HL-60/S4 treated with retinoic acid at 250 ng/mL for 4 days and 3 days (cell line): ENCODE measurements around the gene UFSP1.
"Not testable (repeated sequence)": the region's sequence is repeated elsewhere in the genome, so short reads cannot be mapped to it uniquely, and the experiment has no call there.

Source experiments
- in situ Hi-C: fragments of 300-500 bp; cut with MboI; formaldehyde crosslinking; loops from 2 replicates; pipeline ENCODE4 v1.7.0; 2022; ENCODE audit warnings: low sequenced_read_pairs

Gene UFSP1

GRCh38 chr7:100888988-100889750, at the start of gene UFSP1:
TSS of gene UFSP1 (minus strand) at chr7:100889715. CDS start at chr7:100889271, 444 bp downstream.
- in situ Hi-C loops: loop anchor here (25.0 kb wide), 1 partner anchor 398 kb away; no protein-coding TSS in a partner anchor

- in situ Hi-C loops: not testable (repeated sequence)
These were observed 46.7 kb upstream of the UFSP1 start for GRCh38 chr7:100936167-100936566.

GRCh38 chr7:100935381-100935780, 45.9 kb upstream of the UFSP1 start:
- in situ Hi-C loops: not testable (repeated sequence)

- in situ Hi-C loops: no loop called here
These were observed 44.2 kb upstream of the UFSP1 start for GRCh38 chr7:100933734-100934133.

- in situ Hi-C loops: no loop called here
These were observed 40.3 kb upstream of the UFSP1 start for GRCh38 chr7:100929808-100930174.

DNA sequence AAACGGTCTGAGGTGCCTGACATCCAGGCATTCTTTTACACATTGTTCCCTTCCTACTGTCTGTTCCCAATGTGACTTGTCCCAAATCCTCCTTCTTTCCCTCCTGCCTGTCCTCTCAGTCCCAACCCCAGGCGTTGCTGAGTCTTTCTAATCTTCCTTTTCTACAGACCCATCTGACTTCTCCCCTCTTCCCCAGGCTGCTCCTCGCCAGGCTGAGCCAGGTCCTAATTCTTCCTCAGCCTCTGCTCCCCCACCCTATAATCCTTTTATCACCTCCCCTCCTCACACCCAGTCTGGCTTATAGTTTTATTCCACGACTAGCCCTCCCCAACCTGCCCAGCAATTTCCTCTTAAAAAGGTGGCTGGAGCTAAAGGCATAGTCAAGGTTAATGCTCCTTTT, 34.1 kb upstream of the UFSP1 start:
- in situ Hi-C loops: not testable (repeated sequence)

GRCh38 chr7:100921039-100921438, 31.5 kb upstream of the UFSP1 start:
- in situ Hi-C loops: no loop called here

DNA sequence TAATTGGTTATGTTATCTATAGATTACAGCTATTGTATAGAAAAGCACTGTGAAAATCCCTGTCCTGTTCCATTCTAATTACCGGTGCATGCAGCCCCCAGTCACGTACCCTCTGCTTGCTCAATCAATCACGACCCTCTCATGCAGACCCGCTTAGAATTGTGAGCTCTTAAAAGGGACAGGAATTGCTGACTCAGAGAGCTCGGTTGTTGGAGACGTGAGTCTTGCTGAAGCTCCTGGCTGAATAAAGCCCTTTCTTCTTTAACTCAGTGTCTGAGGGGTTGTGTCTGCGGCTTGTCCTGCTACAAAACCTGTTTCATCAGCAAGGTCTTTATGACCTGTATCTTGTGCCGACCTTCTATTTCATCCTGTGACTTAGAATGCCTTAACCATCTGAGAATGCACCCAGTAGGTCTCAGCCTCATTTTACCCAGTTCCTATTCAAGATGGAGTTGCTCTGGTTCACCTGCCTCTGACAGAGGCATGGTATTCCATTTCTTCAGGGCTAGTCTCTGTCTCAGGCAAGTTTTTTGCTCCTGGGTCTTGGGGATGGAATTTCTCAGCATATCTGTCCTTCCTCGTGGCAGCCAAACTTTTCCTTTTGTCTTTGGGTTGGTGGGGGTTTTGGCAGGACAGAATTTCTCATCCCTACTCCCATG, 30.4 kb upstream of the UFSP1 start:
- in situ Hi-C loops: not testable (repeated sequence)

DNA sequence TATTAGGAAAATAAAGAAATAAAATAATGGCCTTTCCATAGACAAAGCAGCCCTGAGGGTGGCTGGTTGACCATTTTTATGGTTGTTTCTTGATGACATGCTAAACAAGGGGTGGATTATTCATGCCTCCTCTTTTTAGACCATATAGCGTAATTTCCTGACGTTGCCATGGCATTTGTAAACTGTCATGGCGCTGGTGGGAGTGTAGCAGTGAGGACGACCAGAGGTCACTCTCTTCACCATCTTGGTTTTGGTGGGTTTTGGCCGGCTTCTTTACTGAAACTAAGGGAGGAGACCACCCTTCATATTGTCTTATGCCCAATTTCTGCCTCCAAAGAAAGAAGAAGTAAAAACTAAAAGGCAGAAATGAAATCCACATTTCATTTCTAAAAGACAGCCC, 29.8 kb upstream of the UFSP1 start:
- in situ Hi-C loops: not testable (repeated sequence)

DNA sequence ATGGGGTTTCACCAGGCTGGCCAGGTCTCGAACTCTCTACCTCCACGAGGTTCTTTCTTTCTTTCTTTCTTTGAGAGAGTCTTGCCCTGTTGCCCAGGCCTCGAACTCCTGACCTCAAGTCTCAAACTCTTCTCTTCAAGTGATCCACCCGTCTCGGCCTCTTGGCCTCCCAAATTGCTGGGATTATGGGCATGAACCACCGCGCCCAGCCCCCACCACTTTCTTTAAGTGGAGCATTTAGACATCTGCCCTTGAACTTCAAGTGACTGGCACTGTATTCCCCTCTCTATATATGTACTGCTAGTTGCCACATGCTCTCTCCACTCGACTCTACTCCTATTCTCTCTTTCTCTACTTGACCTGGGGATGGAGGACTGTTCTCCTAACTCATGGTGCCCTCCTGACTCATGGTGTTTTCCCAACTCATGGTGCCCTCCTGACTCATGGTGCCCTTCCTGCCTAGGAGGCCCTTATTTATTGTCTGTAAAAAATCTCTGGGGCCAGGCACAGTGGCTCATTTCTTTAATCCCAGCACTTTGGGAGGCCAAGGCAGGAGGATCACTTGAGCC, 25.4 kb upstream of the UFSP1 start:
- in situ Hi-C loops: no loop called here

DNA sequence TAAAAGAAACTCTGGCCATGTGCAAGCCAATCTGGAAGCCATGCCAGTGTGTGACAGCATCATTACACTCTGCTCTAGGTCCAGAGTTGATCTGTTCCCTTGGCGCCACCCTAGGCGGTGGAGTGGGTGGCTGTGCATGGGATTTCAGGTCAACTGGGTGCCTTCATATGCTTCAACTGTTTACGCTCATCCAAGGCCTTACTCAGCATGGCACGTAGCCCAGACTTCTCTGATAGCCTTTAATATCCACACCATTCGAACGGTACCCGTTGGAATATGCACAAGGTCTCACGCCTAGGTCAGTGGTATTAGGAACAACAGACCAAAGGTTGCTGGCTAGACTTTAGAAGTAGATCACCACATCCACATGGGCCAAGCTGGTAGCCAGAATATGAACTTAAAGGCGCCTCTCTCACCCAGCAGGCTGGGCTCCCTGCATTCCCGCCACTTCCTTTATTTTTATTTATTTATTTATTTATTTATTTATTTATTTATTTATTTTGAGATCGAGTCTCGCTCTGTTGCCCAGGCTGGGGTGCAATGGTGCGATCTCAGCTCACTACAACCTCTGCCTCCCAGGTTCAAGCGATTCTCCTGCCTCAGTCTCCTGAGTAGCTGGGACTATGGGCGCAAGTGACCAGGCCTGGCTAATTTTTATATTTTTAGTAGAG, 24.8 kb upstream of the UFSP1 start:
- in situ Hi-C loops: no loop called here

DNA sequence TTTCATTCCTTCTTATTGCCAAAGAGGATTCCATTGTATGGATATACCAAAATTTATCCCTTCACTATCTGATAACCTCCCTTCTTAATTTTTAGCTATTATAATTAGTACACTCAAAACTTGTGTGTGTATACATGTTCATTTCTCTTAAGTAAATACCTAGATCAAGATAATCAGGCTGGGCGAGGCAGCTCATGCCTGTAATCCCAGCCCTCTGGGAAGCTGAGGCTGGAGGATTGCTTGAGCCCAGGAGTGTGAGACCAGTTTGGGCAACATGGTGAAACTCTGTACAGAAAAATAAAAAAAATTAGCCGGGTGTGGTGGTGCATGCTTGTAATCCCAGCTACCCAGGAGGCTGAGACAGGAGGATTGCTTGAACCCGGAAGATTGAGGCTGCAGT, 22.0 kb upstream of the UFSP1 start:
- in situ Hi-C loops: no loop called here

DNA sequence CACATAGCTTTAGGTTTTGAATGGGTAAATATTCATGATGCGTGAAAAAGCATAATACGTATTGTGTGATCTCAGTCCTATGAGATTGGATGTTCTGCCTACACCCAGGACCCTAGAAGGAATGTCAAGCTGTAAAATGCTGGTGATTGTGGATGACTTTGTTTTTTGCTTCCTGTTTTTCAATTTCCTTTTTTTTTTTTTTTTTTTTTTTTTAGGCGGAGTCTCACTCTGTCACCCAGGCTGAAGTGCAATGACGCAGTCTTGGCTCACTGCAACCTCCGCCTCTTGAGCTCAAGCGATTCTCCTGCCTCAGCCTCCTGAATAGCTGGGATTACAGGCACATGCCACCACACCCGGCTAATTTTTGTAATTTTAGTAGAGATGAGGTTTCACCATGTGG, 20.9 kb upstream of the UFSP1 start:
- in situ Hi-C loops: not testable (repeated sequence)

GRCh38 chr7:100908512-100908911, 19.0 kb upstream of the UFSP1 start:
- in situ Hi-C loops: no loop called here

GRCh38 chr7:100902638-100903037, 13.1 kb upstream of the UFSP1 start:
- in situ Hi-C loops: loop anchor here (5.0 kb wide), 1 partner anchor 155 kb away; no protein-coding TSS in a partner anchor

- in situ Hi-C loops: loop anchor here (5.0 kb wide), 1 partner anchor 155 kb away; no protein-coding TSS in a partner anchor
These were observed 12.4 kb upstream of the UFSP1 start for GRCh38 chr7:100901921-100902332.

DNA sequence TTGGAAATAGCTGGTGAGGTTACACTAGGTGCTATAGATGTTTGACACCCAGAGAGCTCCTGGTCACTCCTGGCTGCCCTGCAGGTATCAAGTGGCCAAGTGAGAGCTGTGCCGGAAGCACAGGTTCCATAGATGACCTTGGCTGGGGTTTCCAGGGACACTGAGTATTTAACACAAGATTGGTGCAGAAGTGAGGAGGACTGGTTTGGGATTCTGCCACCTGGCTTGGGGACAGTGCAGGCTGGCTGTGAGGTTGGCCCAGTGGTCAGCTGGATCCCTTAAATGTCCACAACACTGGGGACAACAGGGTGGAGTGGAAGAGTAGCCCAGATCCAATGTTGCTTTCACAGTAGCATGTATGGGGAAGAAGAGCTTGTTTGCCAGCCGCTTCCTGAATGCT, 11.5 kb upstream of the UFSP1 start:
- in situ Hi-C loops: loop anchor here (5.0 kb wide), 1 partner anchor 156 kb away; no protein-coding TSS in a partner anchor

DNA sequence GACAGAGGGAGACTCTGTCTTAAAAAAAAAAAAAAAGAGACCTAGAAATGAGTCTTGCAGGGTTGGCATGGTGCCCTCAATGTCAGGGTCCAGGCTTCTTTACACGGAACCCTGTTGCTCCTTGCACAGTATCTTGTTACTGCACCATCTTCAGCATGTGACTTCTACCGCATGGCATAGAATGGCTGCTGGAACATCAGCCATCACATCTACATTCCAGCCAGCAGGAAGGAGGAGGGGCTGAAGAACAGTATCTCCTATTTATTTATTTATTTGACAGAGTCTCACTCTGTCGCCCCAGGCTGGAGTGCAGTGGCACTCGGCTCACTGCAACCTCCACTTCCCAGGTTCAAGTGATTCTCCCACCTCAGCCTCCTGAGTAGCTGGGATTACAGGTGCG, 9.9 kb upstream of the UFSP1 start:
- in situ Hi-C loops: loop anchor here (25.0 kb wide), 1 partner anchor 388 kb away; no protein-coding TSS in a partner anchor

- in situ Hi-C loops: loop anchor here (25.0 kb wide), 1 partner anchor 389 kb away; no protein-coding TSS in a partner anchor
These were observed 8.4 kb upstream of the UFSP1 start for GRCh38 chr7:100897772-100898454.
